ENCODE measurements around the gene SRPRB. TPM values are rescaled to one million over a fixed set of nuclear protein-coding genes. Genes with fewer than 3 reads are reported as not detected.

Gene SRPRB
- polyA plus RNA-seq, 1 of the 3 experiments (the other 2 are of a cell fraction), result 54.3 TPM

DNA sequence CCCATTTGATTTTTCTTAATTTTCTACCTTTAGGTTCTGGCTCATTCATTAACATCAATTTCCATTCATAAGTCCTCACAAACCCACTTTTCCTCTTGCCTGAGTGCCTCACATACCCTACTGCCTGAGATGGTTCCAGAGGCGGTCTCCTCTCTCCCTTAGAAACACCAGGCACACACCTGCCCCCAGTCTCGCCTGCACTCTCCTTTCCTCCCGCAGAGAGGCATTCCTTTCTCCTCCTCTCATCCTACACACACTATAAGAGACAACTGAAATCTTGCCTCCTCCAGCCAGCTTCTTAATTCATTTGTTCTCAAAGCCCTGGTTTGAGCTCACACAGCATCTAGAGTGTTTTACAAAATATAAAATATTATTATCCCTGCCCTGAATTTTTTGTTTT lies 31.9 kb upstream of the SRPRB start:
- DNase-seq, result no peak
- POLR2A ChIA-PET, result no interaction called here

DNA sequence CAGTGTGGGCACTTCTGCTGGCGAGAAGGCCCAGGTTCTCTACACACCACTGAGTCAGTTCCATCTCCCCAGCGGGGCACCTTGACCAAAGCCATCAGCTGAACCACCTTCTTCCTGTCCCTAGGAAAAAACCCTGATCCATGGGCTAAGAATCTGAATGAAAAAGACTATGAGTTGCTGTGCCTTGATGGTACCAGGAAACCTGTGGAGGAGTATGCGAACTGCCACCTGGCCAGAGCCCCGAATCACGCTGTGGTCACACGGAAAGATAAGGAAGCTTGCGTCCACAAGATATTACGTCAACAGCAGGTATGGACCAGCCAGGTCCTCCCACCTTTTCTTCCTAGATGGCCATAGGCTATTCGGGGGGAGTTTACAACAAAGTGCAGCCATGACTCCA lies 30.3 kb upstream of the SRPRB start:
- no peak overlapping the region for H3K4me3 ChIP-seq (ENCODE audit: low read depth in 2 of 2, low read length in 1 of 2)
- no peaks in the 10 kb centered on the region for H3K9me2 ChIP-seq
- H3K4me2 ChIP-seq, result no peak overlapping the region
- no peaks in the 10 kb centered on the region; the same call in 1 of the 2 replicates for H3K27me3 ChIP-seq (ENCODE audit: insufficient read depth)
- ChIA-PET CTCF (no interaction called here), POLR2A (no interaction called here)
- H2AFZ ChIP-seq (ENCODE audit: low read depth), result no peak overlapping the region
- no peaks in the 10 kb centered on the region for H3K79me2 ChIP-seq (ENCODE audit: insufficient read depth)
- H3K9me3 ChIP-seq, result no peaks in the 10 kb centered on the region
- H3F3A ChIP-seq (replicated peaks; ENCODE audit: insufficient read depth), result no peaks in the 10 kb centered on the region
- no peaks in the 10 kb centered on the region for H4K20me1 ChIP-seq (ENCODE audit: insufficient read depth)
- no peak for DNase-seq
- H3K27ac ChIP-seq (ENCODE audit: low read depth in 2 of 2, low read length in 1 of 2), result no peak overlapping the region
- no peak overlapping the region for H3K9ac ChIP-seq
- no peaks in the 10 kb centered on the region for H3K4me1 ChIP-seq (ENCODE audit: control insufficient read depth in 1 of 2, insufficient read depth in 2 of 2, low read depth in 1 of 2, low read length in 1 of 2)
- WGBS (ENCODE audit: low lambda C conversion rate), result 36% methylated on average over 9 of the region's 9 CpGs
- H3K36me3 ChIP-seq (replicated peaks in 1 of 2; ENCODE audit: control insufficient read depth in 1 of 2, insufficient read depth in 2 of 2, low read length in 1 of 2), result no peaks in the 10 kb centered on the region
- TF ChIP-seq SMC3 (IDR thresholded peaks at IDR 0.05; ENCODE audit: low read depth, low read length) (no peak), IRF3 (IDR thresholded peaks at IDR 0.05; ENCODE audit: low read depth, low read length) (no peak), SIN3A (IDR thresholded peaks at IDR 0.05; ENCODE audit: borderline replicate concordance, low read depth, low read length) (no peak), EZH2phosphoT487 (IDR thresholded peaks at IDR 0.05; ENCODE audit: borderline replicate concordance, low read depth) (no peak), TCF12 (IDR thresholded peaks at IDR 0.05) (no peak), POLR2AphosphoS5 (IDR thresholded peaks at IDR 0.05; ENCODE audit: low read depth, low read length) (no peak), FOXJ3 (CRISPR knock-in tag; IDR thresholded peaks at IDR 0.05) (no peak), YY1 (IDR thresholded peaks at IDR 0.05; ENCODE audit: low read depth) (no peak), TEAD4 (IDR thresholded peaks at IDR 0.05; ENCODE audit: borderline replicate concordance, insufficient read depth) (no peak), NRF1 (IDR thresholded peaks at IDR 0.05; ENCODE audit: low read depth, low read length) (no peak), MEF2A (IDR thresholded peaks at IDR 0.05; ENCODE audit: borderline replicate concordance, low read depth) (no peak)
- TF ChIP-seq, protein P1, sequence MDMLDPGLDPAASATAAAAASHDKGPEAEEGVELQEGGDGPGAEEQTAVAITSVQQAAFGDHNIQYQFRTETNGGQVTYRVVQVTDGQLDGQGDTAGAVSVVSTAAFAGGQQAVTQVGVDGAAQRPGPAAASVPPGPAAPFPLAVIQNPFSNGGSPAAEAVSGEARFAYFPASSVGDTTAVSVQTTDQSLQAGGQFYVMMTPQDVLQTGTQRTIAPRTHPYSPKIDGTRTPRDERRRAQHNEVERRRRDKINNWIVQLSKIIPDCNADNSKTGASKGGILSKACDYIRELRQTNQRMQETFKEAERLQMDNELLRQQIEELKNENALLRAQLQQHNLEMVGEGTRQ (IDR thresholded peaks at IDR 0.05; ENCODE audit: borderline replicate concordance, low read depth, low read length), result no peak
- TF ChIP-seq, protein P2, sequence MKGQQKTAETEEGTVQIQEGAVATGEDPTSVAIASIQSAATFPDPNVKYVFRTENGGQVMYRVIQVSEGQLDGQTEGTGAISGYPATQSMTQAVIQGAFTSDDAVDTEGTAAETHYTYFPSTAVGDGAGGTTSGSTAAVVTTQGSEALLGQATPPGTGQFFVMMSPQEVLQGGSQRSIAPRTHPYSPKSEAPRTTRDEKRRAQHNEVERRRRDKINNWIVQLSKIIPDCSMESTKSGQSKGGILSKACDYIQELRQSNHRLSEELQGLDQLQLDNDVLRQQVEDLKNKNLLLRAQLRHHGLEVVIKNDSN (IDR thresholded peaks at IDR 0.05; ENCODE audit: borderline replicate concordance, low read depth), result no peak

More for the DNA sequence above, 31.9 kb upstream of the SRPRB start:
- H3K36me3 ChIP-seq (replicated peaks in 1 of 2; ENCODE audit: control insufficient read depth in 1 of 2, insufficient read depth in 2 of 2, low read length in 1 of 2), result no peaks in the 10 kb centered on the region
- TF ChIP-seq IRF3 (IDR thresholded peaks at IDR 0.05; ENCODE audit: low read depth, low read length) (no peak), GATA2 (CRISPR knock-in tag; IDR thresholded peaks at IDR 0.05) (no peak), CTCF (IDR thresholded peaks at IDR 0.05) (no peak), FOXM1 (IDR thresholded peaks at IDR 0.05; ENCODE audit: low read depth) (no peak), GABPA (IDR thresholded peaks at IDR 0.05; ENCODE audit: low read depth) (no peak), FOXJ3 (CRISPR knock-in tag; IDR thresholded peaks at IDR 0.05) (no peak)
- TF ChIP-seq, protein P2 (IDR thresholded peaks at IDR 0.05; ENCODE audit: borderline replicate concordance, low read depth), result no peak
- H3K9ac ChIP-seq, result no peak overlapping the region
- 40% methylated on average over 3 of the region's 3 CpGs for WGBS (ENCODE audit: low lambda C conversion rate)
- no peaks in the 10 kb centered on the region for H3F3A ChIP-seq (replicated peaks; ENCODE audit: insufficient read depth)
- no peaks in the 10 kb centered on the region for H3K9me2 ChIP-seq
- H3K9me3 ChIP-seq, result no peaks in the 10 kb centered on the region
- no peak overlapping the region for H3K4me3 ChIP-seq (ENCODE audit: low read depth in 2 of 2, low read length in 1 of 2)
- H2AFZ ChIP-seq (ENCODE audit: low read depth), result no peak overlapping the region
- no peak overlapping the region for H3K4me2 ChIP-seq
- H3K79me2 ChIP-seq (ENCODE audit: insufficient read depth), result no peaks in the 10 kb centered on the region
- CTCF ChIA-PET, result no interaction called here
- H3K4me1 ChIP-seq (ENCODE audit: control insufficient read depth in 1 of 2, insufficient read depth in 2 of 2, low read depth in 1 of 2, low read length in 1 of 2), result no peaks in the 10 kb centered on the region
- no peaks in the 10 kb centered on the region for H4K20me1 ChIP-seq (ENCODE audit: insufficient read depth)
- H3K27me3 ChIP-seq (ENCODE audit: insufficient read depth), result no peaks in the 10 kb centered on the region; the same call in 1 of the 2 replicates
- no peak overlapping the region for H3K27ac ChIP-seq (ENCODE audit: low read depth in 2 of 2, low read length in 1 of 2)

Data from SK-N-SH (cell line).